Loucy (cell line): ENCODE measurements around the gene CACNG6.

Experiments
- H2AFZ ChIP-seq: fragments of 200-600 bp; sonication (generic); 2 replicates; pipeline ENCODE4 v1.6.0; 2016; ENCODE audit warnings: antibody characterized with exemption, mild to moderate bottlenecking, low read length, moderate library complexity
- H3F3A ChIP-seq: fragments of 200-600 bp; 2 replicates; pipeline ENCODE4 v1.6.0; 2016; ENCODE audit warnings: antibody characterized with exemption, low read depth, mild to moderate bottlenecking
- H3K27me3 ChIP-seq: fragments of 200-600 bp; sonication (generic); 2 replicates; pipeline ENCODE4 v1.6.1; 2014; ENCODE audit warnings: low read length, mild to moderate bottlenecking; ENCODE audit not compliant: insufficient read depth, poor library complexity, severe bottlenecking
- H3K36me3 ChIP-seq: fragments of 200-600 bp; sonication (generic); 2 replicates; pipeline ENCODE4 v1.6.1; 2016; ENCODE audit warnings: low read length; ENCODE audit not compliant: insufficient read depth
- H3K4me1 ChIP-seq: fragments of 200-600 bp; sonication (generic); 2 replicates; pipeline ENCODE4 v1.5.1; 2014; ENCODE audit warnings: low read length, mild to moderate bottlenecking; ENCODE audit not compliant: insufficient read depth, poor library complexity, severe bottlenecking
- H3K4me2 ChIP-seq: fragments of 200-600 bp; sonication (generic); 2 replicates; pipeline ENCODE4 v1.6.0; 2014; ENCODE audit warnings: antibody characterized with exemption, low read length, low read depth, mild to moderate bottlenecking; ENCODE audit not compliant: poor library complexity, severe bottlenecking
- H3K4me3 ChIP-seq: fragments of 200-600 bp; sonication (generic); 2 replicates; pipeline ENCODE4 v1.5.1; 2014; ENCODE audit warnings: low read length, mild to moderate bottlenecking, mixed read lengths; ENCODE audit not compliant: poor library complexity, severe bottlenecking
- H3K79me2 ChIP-seq: fragments of 200-600 bp; sonication (generic); 2 replicates; pipeline ENCODE4 v1.6.1; 2014; ENCODE audit warnings: low read length; ENCODE audit not compliant: insufficient read depth
- H3K9ac ChIP-seq: fragments of 200-600 bp; sonication (generic); 2 replicates; pipeline ENCODE4 v1.6.0; 2014; ENCODE audit warnings: mild to moderate bottlenecking, low read depth, low read length, moderate library complexity; ENCODE audit not compliant: poor library complexity, severe bottlenecking
- H3K9me2 ChIP-seq: fragments of 200-600 bp; sonication (generic); replicated peaks from 2 replicates; pipeline ENCODE4 v1.6.1; 2016; ENCODE audit warnings: low read depth, low read length, mixed read lengths
- H3K9me3 ChIP-seq: fragments of 200-600 bp; sonication (generic); 2 replicates; pipeline ENCODE4 v1.6.1; 2014; ENCODE audit warnings: mild to moderate bottlenecking, antibody characterized with exemption, low read length, low read depth; ENCODE audit not compliant: insufficient read depth
- H4K20me1 ChIP-seq: fragments of 200-600 bp; sonication (generic); 2 replicates; pipeline ENCODE4 v1.6.0; 2014; ENCODE audit warnings: antibody characterized with exemption, low read length, mild to moderate bottlenecking; ENCODE audit not compliant: insufficient read depth, poor library complexity, severe bottlenecking
- CTCF ChIP-seq: fragments of 200-600 bp; sonication (generic); conservative IDR thresholded peaks from 2 replicates; pipeline ENCODE4 v1.5.1; 2014; ENCODE audit warnings: mild to moderate bottlenecking, antibody characterized with exemption, low read length
- EZH2phosphoT487 ChIP-seq: fragments of 200-600 bp; IDR thresholded peaks from 2 replicates; pipeline ENCODE4 v1.6.1; 2018; ENCODE audit warnings: antibody characterized with exemption, mild to moderate bottlenecking, moderate library complexity, borderline replicate concordance

Gene CACNG6

GRCh38 chr19:53988981-53989380, 2.5 kb upstream of the CACNG6 start:
- H3K36me3 ChIP-seq, result no peaks in the 10 kb centered on the region
- no peak overlapping the region for H3K4me2 ChIP-seq
- H3K27me3 ChIP-seq, result no peaks in the 10 kb centered on the region
- no peak overlapping the region for H2AFZ ChIP-seq
- H3F3A ChIP-seq, result no peaks in the 10 kb centered on the region
- H3K9me2 ChIP-seq, result no peaks in the 10 kb centered on the region
- no peak for TF ChIP-seq CTCF
- TF ChIP-seq EZH2phosphoT487, result no peak
- no peaks in the 10 kb centered on the region for H3K4me1 ChIP-seq
- no peaks in the 10 kb centered on the region for H3K9me3 ChIP-seq
- H3K9ac ChIP-seq, result no peak overlapping the region
- H3K4me3 ChIP-seq, result no peak overlapping the region
- no peaks in the 10 kb centered on the region for H4K20me1 ChIP-seq
- H3K79me2 ChIP-seq, result no peaks in the 10 kb centered on the region

GRCh38 chr19:53989600-53990533, 1.6 kb upstream of the CACNG6 start:
- Histone ChIP-seq H3K4me1 (no peaks in the 10 kb centered on the region), H3K27me3 (no peaks in the 10 kb centered on the region), H3K9me2 (no peaks in the 10 kb centered on the region), H3K36me3 (no peaks in the 10 kb centered on the region), H2AFZ (no peak overlapping the region), H3F3A (no peaks in the 10 kb centered on the region), H3K9ac (no peak overlapping the region), H3K79me2 (no peaks in the 10 kb centered on the region), H3K4me2 (no peak overlapping the region), H3K4me3 (no peak overlapping the region), H3K9me3 (no peaks in the 10 kb centered on the region), H4K20me1 (no peaks in the 10 kb centered on the region)
- TF ChIP-seq CTCF, result no peak
- TF ChIP-seq EZH2phosphoT487, result no peak

GRCh38 chr19:53992211-53992610, 774 bp downstream of the CACNG6 start:
- no peaks in the 10 kb centered on the region for H3K79me2 ChIP-seq
- H3F3A ChIP-seq, result no peaks in the 10 kb centered on the region
- H3K4me1 ChIP-seq, result no peaks in the 10 kb centered on the region
- no peak overlapping the region for H3K4me2 ChIP-seq
- H4K20me1 ChIP-seq, result no peaks in the 10 kb centered on the region
- H3K27me3 ChIP-seq, result no peaks in the 10 kb centered on the region
- no peak overlapping the region for H2AFZ ChIP-seq
- no peaks in the 10 kb centered on the region for H3K36me3 ChIP-seq
- no peak overlapping the region for H3K9ac ChIP-seq
- no peaks in the 10 kb centered on the region for H3K9me2 ChIP-seq
- no peaks in the 10 kb centered on the region for H3K9me3 ChIP-seq
- H3K4me3 ChIP-seq, result no peak overlapping the region
- TF ChIP-seq CTCF (no peak), EZH2phosphoT487 (no peak)
